Measurements from ENCODE around the gene ABCD1.

The ABCD1 gene

DNA sequence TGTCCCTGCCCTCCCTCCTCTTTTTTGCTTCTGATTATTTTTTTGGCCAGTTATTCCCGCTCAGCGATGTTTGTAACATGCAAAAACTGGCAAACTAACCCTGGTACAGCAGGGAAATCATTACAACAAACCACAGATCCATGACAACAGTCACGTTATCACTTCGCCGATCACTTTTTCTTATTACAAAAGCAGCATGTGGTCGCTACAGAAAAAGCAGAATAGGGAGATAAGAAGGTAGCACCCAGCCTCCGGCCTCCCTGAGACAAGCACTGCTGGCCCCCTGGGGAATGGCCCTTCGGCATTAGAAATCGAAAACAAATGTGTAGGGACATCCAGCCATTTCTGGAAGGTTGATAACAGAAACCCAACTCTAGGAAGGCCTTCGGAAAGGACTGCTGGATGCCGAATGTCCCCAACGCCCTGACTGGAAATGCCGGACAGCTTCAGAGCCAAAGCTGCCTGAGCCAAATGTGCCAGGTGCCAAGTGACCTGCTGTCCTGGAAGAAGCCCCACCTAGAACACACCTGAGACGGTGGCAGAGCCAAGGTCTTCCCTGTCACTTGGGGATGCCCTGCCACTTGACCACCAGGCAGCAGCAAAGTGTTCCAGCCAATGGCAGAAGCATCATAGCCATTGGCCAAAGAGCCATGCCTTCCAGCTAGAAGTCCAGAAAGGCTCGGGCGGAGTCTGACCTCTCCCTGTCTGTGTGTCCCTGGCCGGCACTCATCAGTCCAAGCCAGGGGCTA lies 66.6 kb downstream of the ABCD1 start:
- no peak for DNase-seq (ENCODE audit: low read depth)

GRCh38 chrX:153792368-153792767 lies 67.7 kb downstream of the ABCD1 start:
- DNase-seq (ENCODE audit: low read depth): no peak

- DNase-seq (ENCODE audit: low read depth): no peak
Measured at GRCh38 chrX:153793291-153793690, 68.6 kb downstream of the ABCD1 start.

Measured in T follicular helper cell (primary cell).